ENCODE data around the gene KLHL30.

KLHL30 gene

GRCh38 chr2:238171575-238172187 is 33.2 kb downstream of the KLHL30 start:
- no peak for TF ChIP-seq CSDC2 (CRISPR knock-in tag; IDR thresholded peaks at IDR 0.05)
- no peak for TF ChIP-seq OSR1 (CRISPR knock-in tag; IDR thresholded peaks at IDR 0.05)
- TF ChIP-seq SNAI2 (CRISPR knock-in tag; IDR thresholded peaks at IDR 0.05), result no peak
- TF ChIP-seq ISL1 (CRISPR knock-in tag; IDR thresholded peaks at IDR 0.05), result no peak
- no peak for TF ChIP-seq PPARA (CRISPR knock-in tag; IDR thresholded peaks at IDR 0.05; ENCODE audit: borderline replicate concordance)
- TF ChIP-seq ZNF8 (CRISPR knock-in tag; IDR thresholded peaks at IDR 0.05), result no peak
- no peak for TF ChIP-seq ZFP3 (CRISPR knock-in tag; IDR thresholded peaks at IDR 0.05)
- TF ChIP-seq, protein P1, sequence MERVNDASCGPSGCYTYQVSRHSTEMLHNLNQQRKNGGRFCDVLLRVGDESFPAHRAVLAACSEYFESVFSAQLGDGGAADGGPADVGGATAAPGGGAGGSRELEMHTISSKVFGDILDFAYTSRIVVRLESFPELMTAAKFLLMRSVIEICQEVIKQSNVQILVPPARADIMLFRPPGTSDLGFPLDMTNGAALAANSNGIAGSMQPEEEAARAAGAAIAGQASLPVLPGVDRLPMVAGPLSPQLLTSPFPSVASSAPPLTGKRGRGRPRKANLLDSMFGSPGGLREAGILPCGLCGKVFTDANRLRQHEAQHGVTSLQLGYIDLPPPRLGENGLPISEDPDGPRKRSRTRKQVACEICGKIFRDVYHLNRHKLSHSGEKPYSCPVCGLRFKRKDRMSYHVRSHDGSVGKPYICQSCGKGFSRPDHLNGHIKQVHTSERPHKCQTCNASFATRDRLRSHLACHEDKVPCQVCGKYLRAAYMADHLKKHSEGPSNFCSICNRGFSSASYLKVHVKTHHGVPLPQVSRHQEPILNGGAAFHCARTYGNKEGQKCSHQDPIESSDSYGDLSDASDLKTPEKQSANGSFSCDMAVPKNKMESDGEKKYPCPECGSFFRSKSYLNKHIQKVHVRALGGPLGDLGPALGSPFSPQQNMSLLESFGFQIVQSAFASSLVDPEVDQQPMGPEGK (CRISPR knock-in tag; IDR thresholded peaks at IDR 0.05; ENCODE audit: borderline replicate concordance), result no peak
- TF ChIP-seq BACH2 (CRISPR knock-in tag; IDR thresholded peaks at IDR 0.05; ENCODE audit: borderline replicate concordance), result no peak
- no peak for TF ChIP-seq ZNF565 (CRISPR knock-in tag; conservative IDR thresholded peaks at IDR 0.05; ENCODE audit: low read depth)
- TF ChIP-seq, protein P2, sequence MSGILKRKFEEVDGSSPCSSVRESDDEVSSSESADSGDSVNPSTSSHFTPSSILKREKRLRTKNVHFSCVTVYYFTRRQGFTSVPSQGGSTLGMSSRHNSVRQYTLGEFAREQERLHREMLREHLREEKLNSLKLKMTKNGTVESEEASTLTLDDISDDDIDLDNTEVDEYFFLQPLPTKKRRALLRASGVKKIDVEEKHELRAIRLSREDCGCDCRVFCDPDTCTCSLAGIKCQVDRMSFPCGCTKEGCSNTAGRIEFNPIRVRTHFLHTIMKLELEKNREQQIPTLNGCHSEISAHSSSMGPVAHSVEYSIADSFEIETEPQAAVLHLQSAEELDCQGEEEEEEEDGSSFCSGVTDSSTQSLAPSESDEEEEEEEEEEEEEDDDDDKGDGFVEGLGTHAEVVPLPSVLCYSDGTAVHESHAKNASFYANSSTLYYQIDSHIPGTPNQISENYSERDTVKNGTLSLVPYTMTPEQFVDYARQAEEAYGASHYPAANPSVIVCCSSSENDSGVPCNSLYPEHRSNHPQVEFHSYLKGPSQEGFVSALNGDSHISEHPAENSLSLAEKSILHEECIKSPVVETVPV (CRISPR knock-in tag; IDR thresholded peaks at IDR 0.05), result no peak
- no peak for TF ChIP-seq ZFP30 (CRISPR knock-in tag; IDR thresholded peaks at IDR 0.05)
- TF ChIP-seq ZNF70 (CRISPR knock-in tag; IDR thresholded peaks at IDR 0.05), result no peak
- TF ChIP-seq GLIS3 (CRISPR knock-in tag; IDR thresholded peaks at IDR 0.05), result no peak
- no peak for TF ChIP-seq ESRRG (CRISPR knock-in tag; IDR thresholded peaks at IDR 0.05)
- no peak for ATAC-seq

DNA sequence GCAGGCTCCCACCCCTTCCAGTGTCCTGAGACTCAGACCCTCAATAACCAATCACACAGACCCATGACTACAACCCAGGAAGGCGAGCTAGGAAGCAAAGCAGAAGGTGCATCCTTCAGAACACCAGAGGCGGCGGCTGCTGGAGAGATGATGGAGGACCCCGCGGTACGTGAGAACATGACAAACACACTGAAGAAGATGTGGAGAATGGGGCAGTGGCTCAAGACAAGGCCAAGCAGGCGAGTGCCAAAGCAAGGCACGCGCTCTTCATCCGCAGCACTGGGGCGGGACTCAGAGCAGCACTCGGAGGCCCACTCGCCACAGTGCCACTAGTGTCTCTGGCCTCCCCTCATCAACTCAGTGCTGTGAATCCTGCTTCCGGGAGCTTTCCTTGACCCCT is 34.0 kb downstream of the KLHL30 start:
- TF ChIP-seq CREB5 (CRISPR knock-in tag; IDR thresholded peaks at IDR 0.05; ENCODE audit: low read depth), result no peak
- TF ChIP-seq SNAI2 (CRISPR knock-in tag; IDR thresholded peaks at IDR 0.05), result no peak
- TF ChIP-seq, protein P3, sequence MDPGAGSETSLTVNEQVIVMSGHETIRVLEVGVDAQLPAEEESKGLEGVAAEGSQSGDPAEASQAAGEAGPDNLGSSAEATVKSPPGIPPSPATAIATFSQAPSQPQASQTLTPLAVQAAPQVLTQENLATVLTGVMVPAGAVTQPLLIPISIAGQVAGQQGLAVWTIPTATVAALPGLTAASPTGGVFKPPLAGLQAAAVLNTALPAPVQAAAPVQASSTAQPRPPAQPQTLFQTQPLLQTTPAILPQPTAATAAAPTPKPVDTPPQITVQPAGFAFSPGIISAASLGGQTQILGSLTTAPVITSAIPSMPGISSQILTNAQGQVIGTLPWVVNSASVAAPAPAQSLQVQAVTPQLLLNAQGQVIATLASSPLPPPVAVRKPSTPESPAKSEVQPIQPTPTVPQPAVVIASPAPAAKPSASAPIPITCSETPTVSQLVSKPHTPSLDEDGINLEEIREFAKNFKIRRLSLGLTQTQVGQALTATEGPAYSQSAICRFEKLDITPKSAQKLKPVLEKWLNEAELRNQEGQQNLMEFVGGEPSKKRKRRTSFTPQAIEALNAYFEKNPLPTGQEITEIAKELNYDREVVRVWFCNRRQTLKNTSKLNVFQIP (CRISPR knock-in tag; IDR thresholded peaks at IDR 0.05; ENCODE audit: borderline replicate concordance, low read depth), result no peak
- no peak for TF ChIP-seq TCF4 (CRISPR knock-in tag; IDR thresholded peaks at IDR 0.05; ENCODE audit: borderline replicate concordance)
- ATAC-seq, result no peak

DNA sequence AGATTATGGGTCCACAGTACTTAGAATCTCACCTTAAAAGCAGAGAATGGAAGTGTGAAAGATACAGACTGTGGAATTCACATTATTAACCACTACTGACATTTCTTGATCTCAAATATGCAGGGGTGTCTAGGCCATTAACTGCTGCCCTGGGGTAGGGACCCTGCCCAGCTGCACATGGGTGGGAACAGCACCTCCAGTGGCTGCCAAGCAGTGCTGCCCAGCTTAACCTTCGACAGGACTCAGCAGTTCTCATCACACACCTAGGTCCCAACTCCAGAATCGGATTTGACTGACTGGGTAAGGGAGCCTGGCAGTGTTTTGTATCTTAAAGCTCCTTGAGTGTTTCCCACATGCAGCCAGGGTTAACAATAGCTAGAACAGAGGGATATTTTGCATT is 35.2 kb downstream of the KLHL30 start:
- TF ChIP-seq, protein P3 (CRISPR knock-in tag; IDR thresholded peaks at IDR 0.05; ENCODE audit: borderline replicate concordance, low read depth), result no peak
- TF ChIP-seq CSDC2 (CRISPR knock-in tag; IDR thresholded peaks at IDR 0.05) (no peak), TSHZ2 (CRISPR knock-in tag; IDR thresholded peaks at IDR 0.05) (no peak), ARNTL (CRISPR knock-in tag; IDR thresholded peaks at IDR 0.05; ENCODE audit: borderline replicate concordance, low read depth) (no peak), GLIS3 (CRISPR knock-in tag; IDR thresholded peaks at IDR 0.05) (no peak), PPARA (CRISPR knock-in tag; IDR thresholded peaks at IDR 0.05; ENCODE audit: borderline replicate concordance) (no peak), RARB (CRISPR knock-in tag; IDR thresholded peaks at IDR 0.05) (no peak), ZC3H10 (CRISPR knock-in tag; IDR thresholded peaks at IDR 0.05) (no peak), ZNF565 (CRISPR knock-in tag; conservative IDR thresholded peaks at IDR 0.05; ENCODE audit: low read depth) (no peak), ZNF70 (CRISPR knock-in tag; IDR thresholded peaks at IDR 0.05) (no peak), ZFP3 (CRISPR knock-in tag; IDR thresholded peaks at IDR 0.05) (no peak), TCF4 (CRISPR knock-in tag; IDR thresholded peaks at IDR 0.05; ENCODE audit: borderline replicate concordance) (no peak), ZFP30 (CRISPR knock-in tag; IDR thresholded peaks at IDR 0.05) (no peak), ZNF8 (CRISPR knock-in tag; IDR thresholded peaks at IDR 0.05) (no peak), ISL1 (CRISPR knock-in tag; IDR thresholded peaks at IDR 0.05) (no peak), OSR1 (CRISPR knock-in tag; IDR thresholded peaks at IDR 0.05) (no peak), SNAI2 (CRISPR knock-in tag; IDR thresholded peaks at IDR 0.05) (no peak)
- TF ChIP-seq, protein P1 (CRISPR knock-in tag; IDR thresholded peaks at IDR 0.05; ENCODE audit: borderline replicate concordance), result no peak
- TF ChIP-seq, protein P2 (CRISPR knock-in tag; IDR thresholded peaks at IDR 0.05), result no peak
- ATAC-seq, result no peak; the same call in 2 of the 3 replicates

All from SK-N-SH treated with all-trans-retinoic acid at 6 μM for 48 hours (cell line).